22Rv1 (cell line): Measurements from ENCODE around the gene C16orf86.

Experiments used
- CTCF ChIP-seq: fragments of 450-650 bp; IDR thresholded peaks from 2 replicates; pipeline ENCODE4 v1.5.1; 2017; ENCODE audit warnings: mild to moderate bottlenecking
- ZFX ChIP-seq: fragments of 450-650 bp; IDR thresholded peaks from 2 replicates; pipeline ENCODE4 v1.6.1; 2017; ENCODE audit warnings: antibody characterized with exemption, borderline replicate concordance

DNA sequence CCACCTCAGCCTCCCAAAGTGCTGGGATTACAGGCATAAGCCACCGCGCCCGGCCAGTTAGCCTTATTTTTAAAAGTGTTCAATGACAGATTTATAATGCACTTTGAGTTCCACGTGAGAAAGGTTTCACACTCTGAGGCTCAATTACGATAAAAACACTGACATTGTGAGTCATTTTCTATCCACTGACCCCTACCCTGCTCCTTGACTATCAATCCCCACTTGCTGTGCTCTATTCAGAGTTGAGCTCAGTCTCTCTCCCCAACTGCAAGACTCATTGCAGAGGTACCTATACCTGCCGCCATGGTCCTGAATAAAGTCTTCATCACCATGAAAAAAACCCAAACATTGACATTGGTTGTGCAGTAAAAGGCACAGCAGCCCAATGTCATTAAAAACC, 44.0 kb downstream of the C16orf86 start:
- TF ChIP-seq CTCF (no peak), ZFX (no peak)
